Smooth muscle cell (in vitro differentiated cells): ENCODE measurements around the gene TSTD1. TPM values are rescaled to one million over a fixed set of nuclear protein-coding genes. Genes with fewer than 3 reads are reported as not detected.

ENCODE experiments used
- DNase-seq: peaks from one replicate; lab custom pipeline; 2025; ENCODE audit not compliant: unreplicated experiment; lab: John Stamatoyannopoulos, UW
- H2AFZ ChIP-seq: fragments of 200-600 bp; sonication (generic); 2 replicates; pipeline ENCODE4 v1.6.0; 2016; ENCODE audit warnings: antibody characterized with exemption, low read depth, mild to moderate bottlenecking
- H3F3A ChIP-seq: fragments of 200-600 bp; sonication (generic); 2 replicates; pipeline ENCODE4 v1.6.0; 2017; ENCODE audit warnings: antibody characterized with exemption, low read depth
- H3K27ac ChIP-seq: fragments of 200-600 bp; sonication (generic); 2 replicates; pipeline ENCODE4 v1.5.1; 2016; ENCODE audit warnings: low read depth, mild to moderate bottlenecking
- H3K27me3 ChIP-seq: fragments of 200-600 bp; sonication (generic); 2 replicates; pipeline ENCODE4 v1.6.1; 2016; ENCODE audit warnings: low read depth, mild to moderate bottlenecking
- H3K36me3 ChIP-seq: fragments of 200-600 bp; sonication (generic); 2 replicates; pipeline ENCODE4 v1.5.1; 2016; ENCODE audit warnings: low read depth
- H3K4me1 ChIP-seq: fragments of 200-600 bp; sonication (generic); 2 replicates; pipeline ENCODE4 v1.5.1; 2016; ENCODE audit warnings: low read depth
- H3K4me2 ChIP-seq: fragments of 200-600 bp; sonication (generic); 2 replicates; pipeline ENCODE4 v1.6.0; 2016; ENCODE audit warnings: mild to moderate bottlenecking
- H3K4me3 ChIP-seq: fragments of 200-600 bp; sonication (generic); 2 replicates; pipeline ENCODE4 v1.5.1; 2016; ENCODE audit warnings: mild to moderate bottlenecking
- H3K79me2 ChIP-seq: fragments of 200-600 bp; sonication (generic); 2 replicates; pipeline ENCODE4 v1.6.0; 2016; ENCODE audit warnings: low read depth, mild to moderate bottlenecking
- H3K9ac ChIP-seq: fragments of 200-600 bp; sonication (generic); 2 replicates; pipeline ENCODE4 v1.6.0; 2016; ENCODE audit warnings: low read depth
- H3K9me3 ChIP-seq: fragments of 200-600 bp; sonication (generic); replicated peaks from 2 replicates; pipeline ENCODE4 v1.5.1; 2016; ENCODE audit warnings: low read depth
- H4K20me1 ChIP-seq: fragments of 200-600 bp; sonication (generic); 2 replicates; pipeline ENCODE4 v1.6.0; 2016; ENCODE audit warnings: low read depth
- WGBS: methylation state at CpG from one replicate; pipeline ENCODE4 v1.1.7; 2016; ENCODE audit warnings: low lambda C conversion rate; 5-methylcytosine and 5-hydroxymethylcytosine counted together
- polyA plus RNA-seq: library from polyadenylated mRNA; unstranded; fragments of >200 nt; fragmentation: Nextera tagmentation; extraction: Ambion mirVana; gene quantifications from 2 replicates; pipeline ENCODE4 v1.2.1, GENCODE V29; 2016
- total RNA-seq: library from RNA; depleted of rRNA; stranded (reverse); fragments of >200 nt; gene quantifications from 2 replicates; pipeline ENCODE4 v1.2.3, GENCODE V29; 2014
- TF ChIP-seq, protein P1 (sequence below): fragments of 200-600 bp; sonication (generic); IDR thresholded peaks from 2 replicates; pipeline ENCODE4 v1.5.1; 2017; ENCODE audit warnings: borderline replicate concordance, mild to moderate bottlenecking, antibody characterized with exemption; ENCODE audit not compliant: insufficient read depth, poor library complexity, severe bottlenecking

The TSTD1 gene
- total and polyA plus RNA-seq, 2 experiments from 2014 or later: 26.0 to 48.0 TPM

DNA sequence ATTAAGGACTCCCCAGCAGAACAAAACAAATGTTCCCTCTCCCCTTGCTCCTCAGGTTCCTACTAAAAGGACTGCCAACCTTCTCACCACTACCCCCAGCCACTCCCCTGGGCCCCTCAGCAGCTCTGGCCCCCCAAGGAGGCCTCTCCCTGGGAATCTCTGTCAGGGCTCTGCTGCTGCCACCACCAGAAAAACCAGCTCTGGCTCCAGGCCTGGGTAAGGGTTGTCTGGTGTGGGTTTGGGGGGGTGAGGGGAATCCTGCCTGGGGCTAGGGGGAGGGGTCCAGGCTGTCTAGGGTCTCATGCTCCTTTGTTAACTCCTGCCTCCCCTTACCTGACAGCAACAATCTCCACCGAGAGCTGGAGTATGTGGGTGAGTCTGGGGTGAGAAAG, 45.8 kb upstream of the TSTD1 start:
- peaks cover 34% of the 10 kb centered on the region for H3K4me1 ChIP-seq

DNA sequence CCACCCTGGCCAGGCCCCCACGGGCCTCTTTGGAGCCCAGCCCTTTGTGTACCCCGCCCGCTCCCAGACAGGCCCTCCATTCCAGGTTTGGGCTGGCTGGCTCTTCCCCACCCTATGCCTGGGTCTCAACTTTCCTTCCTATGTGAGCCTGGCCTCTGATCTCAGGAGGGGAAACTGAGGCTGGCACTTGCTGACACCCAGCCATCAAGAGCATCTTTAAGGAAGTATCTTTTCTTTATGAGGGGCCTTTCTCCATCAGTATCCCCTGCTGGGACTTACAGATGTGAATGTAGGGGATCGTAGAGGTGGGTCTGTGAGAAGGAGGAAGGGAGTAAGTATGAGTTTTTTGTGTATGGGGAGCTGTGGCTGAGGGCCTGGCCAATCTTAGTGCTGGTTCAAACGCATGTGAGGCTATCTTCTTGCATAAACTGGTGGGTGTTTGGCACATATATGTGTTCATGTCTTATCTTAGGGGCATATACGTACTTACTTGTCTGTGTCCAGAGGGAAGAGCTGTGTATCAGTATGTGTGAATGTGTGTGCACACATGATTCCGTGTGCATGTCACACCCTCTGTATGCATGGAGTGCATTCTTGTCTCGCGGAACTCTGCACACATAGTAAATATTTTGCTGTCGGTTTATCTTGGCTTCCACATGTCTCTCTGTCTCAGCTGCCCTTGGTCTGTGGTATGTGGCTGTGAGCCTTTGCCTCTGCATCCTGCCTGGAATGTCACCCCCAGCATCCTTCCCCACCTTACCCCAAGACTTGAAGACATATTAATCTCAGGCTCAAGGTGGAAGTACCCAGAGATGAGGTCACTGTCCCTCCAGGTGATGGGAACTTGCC, 45.2 kb upstream of the TSTD1 start:
- H3F3A ChIP-seq: peaks cover 31% of the 10 kb centered on the region
- 16% methylated on average over 10 of the region's 10 CpGs for WGBS
- H3K27me3 ChIP-seq: no peaks in the 10 kb centered on the region
- H3K27ac ChIP-seq: peak overlapping the region; percentile 96
- no peaks in the 10 kb centered on the region for H3K36me3 ChIP-seq
- peak overlapping the region; percentile 76 for H3K4me2 ChIP-seq
- H3K4me3 ChIP-seq: peak overlapping the region; percentile 8
- H2AFZ ChIP-seq: no peak overlapping the region
- no peak for DNase-seq
- TF ChIP-seq, protein P1, sequence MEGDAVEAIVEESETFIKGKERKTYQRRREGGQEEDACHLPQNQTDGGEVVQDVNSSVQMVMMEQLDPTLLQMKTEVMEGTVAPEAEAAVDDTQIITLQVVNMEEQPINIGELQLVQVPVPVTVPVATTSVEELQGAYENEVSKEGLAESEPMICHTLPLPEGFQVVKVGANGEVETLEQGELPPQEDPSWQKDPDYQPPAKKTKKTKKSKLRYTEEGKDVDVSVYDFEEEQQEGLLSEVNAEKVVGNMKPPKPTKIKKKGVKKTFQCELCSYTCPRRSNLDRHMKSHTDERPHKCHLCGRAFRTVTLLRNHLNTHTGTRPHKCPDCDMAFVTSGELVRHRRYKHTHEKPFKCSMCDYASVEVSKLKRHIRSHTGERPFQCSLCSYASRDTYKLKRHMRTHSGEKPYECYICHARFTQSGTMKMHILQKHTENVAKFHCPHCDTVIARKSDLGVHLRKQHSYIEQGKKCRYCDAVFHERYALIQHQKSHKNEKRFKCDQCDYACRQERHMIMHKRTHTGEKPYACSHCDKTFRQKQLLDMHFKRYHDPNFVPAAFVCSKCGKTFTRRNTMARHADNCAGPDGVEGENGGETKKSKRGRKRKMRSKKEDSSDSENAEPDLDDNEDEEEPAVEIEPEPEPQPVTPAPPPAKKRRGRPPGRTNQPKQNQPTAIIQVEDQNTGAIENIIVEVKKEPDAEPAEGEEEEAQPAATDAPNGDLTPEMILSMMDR: no peak
- H4K20me1 ChIP-seq: no peaks in the 10 kb centered on the region
- H3K4me1 ChIP-seq: peaks cover 34% of the 10 kb centered on the region
- H3K9ac ChIP-seq: peak overlapping the region; percentile 85
- H3K79me2 ChIP-seq: no peaks in the 10 kb centered on the region
- no peaks in the 10 kb centered on the region for H3K9me3 ChIP-seq

More for the DNA sequence above, 45.8 kb upstream of the TSTD1 start:
- Histone ChIP-seq H4K20me1 (no peaks in the 10 kb centered on the region), H3K27ac (peak overlapping the region; percentile 96), H3K79me2 (no peaks in the 10 kb centered on the region), H3K36me3 (no peaks in the 10 kb centered on the region), H2AFZ (no peak overlapping the region), H3K27me3 (no peaks in the 10 kb centered on the region), H3F3A (peaks cover 31% of the 10 kb centered on the region), H3K9me3 (no peaks in the 10 kb centered on the region), H3K4me2 (peak overlapping the region; percentile 76), H3K4me3 (no peak overlapping the region), H3K9ac (peak overlapping the region; percentile 85)
- TF ChIP-seq, protein P1: no peak
- no peak for DNase-seq
- 17% methylated on average over 1 of the region's 1 CpG for WGBS

DNA sequence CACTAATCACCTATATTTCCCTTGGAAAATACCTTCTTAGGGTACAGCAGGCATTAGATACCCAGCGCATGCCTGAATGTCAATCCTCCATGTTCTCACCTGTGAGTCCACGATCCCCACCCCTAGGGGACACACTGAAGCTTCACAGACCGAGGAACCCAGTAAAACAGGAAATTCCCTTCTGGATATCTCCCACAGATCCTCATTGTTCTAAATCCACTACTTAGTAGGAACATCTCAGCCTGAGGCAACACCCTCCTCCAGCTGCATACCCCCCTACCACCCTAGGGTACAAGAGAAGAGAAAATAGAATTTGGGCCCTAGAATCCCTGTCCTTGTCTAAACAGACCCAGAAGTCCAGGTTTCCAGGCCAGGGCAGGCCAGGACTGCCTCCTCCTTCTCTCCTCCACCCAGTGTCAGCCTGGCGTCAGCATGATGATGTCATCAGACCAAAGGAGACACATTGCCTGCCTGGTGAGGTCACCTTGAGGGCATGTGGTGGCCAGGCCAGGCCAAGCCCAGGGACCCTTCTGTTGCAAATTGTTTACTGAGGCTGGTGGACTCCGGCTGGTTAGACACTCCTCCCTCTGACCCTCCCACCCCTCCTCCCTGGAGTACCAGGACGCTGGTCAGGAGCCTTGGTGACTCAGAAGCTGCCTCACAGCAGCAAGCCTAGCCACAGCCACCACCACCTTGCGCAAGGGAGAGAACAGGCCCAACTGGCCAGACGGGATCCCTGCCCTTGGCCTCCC, 44.4 kb upstream of the TSTD1 start:
- Histone ChIP-seq H3K9me3 (no peaks in the 10 kb centered on the region), H3K36me3 (no peaks in the 10 kb centered on the region), H2AFZ (no peak overlapping the region), H3K4me1 (peaks cover 34% of the 10 kb centered on the region), H3K27me3 (no peaks in the 10 kb centered on the region), H4K20me1 (no peaks in the 10 kb centered on the region), H3K4me3 (no peak overlapping the region), H3F3A (peaks cover 31% of the 10 kb centered on the region), H3K9ac (peak overlapping the region; percentile 85), H3K79me2 (no peaks in the 10 kb centered on the region), H3K27ac (peak overlapping the region; percentile 96), H3K4me2 (peak overlapping the region; percentile 76)
- DNase-seq: peak; percentile 49
- WGBS: 18% methylated on average over 7 of the region's 8 CpGs
- TF ChIP-seq, protein P1: no peak
